Fibroblast of lung (primary cell): ENCODE measurements around the gene JOSD2. TPM values are rescaled to one million over a fixed set of nuclear protein-coding genes. Genes with fewer than 3 reads are reported as not detected.

Experiments used
- DNase-seq, 2 donors: peaks; one replicate each; pipeline versions ENCODE4 v3.0.0 to v3.0.0-alpha.2; 2010; ENCODE audit warnings: low read depth in 2 of 2
- H2AFZ ChIP-seq: 2 replicates; pipeline ENCODE4 v1.5.1; 2012; ENCODE audit warnings: low read length, control low read depth, inconsistent platforms
- H3K27ac ChIP-seq: 2 replicates; pipeline ENCODE4 v1.5.1; 2011; ENCODE audit warnings: low read length, control low read depth; ENCODE audit not compliant: insufficient read depth
- H3K27me3 ChIP-seq: 2 replicates; pipeline ENCODE4 v1.5.1; 2011; ENCODE audit warnings: mild to moderate bottlenecking, low read length; ENCODE audit not compliant: control insufficient read depth, insufficient read depth
- H3K36me3 ChIP-seq: 2 replicates; pipeline ENCODE4 v1.5.1; 2011; ENCODE audit warnings: low read length; ENCODE audit not compliant: control insufficient read depth, insufficient read depth
- H3K4me1 ChIP-seq: 2 replicates; pipeline ENCODE4 v1.5.1; 2011; ENCODE audit warnings: low read length; ENCODE audit not compliant: control insufficient read depth, insufficient read depth; ENCODE audit errors: extremely low read depth
- H3K4me2 ChIP-seq: 2 replicates; pipeline ENCODE4 v1.5.1; 2011; ENCODE audit warnings: low read length, control low read depth; ENCODE audit not compliant: insufficient read depth; ENCODE audit errors: extremely low read depth
- H3K4me3 ChIP-seq, 4 experiments: fragments of 200-600 bp in 1 of 4; sonication (generic) in 1 of 4; replicated peaks in 1 of 4; 2 replicates each; pipeline ENCODE4 v1.5.1; 2011 to 2016; ENCODE audit warnings: low read length in 4 of 4, low read depth in 3 of 4, mild to moderate bottlenecking in 3 of 4, control low read depth in 2 of 4, inconsistent platforms in 1 of 4, mixed read lengths in 1 of 4; ENCODE audit not compliant: insufficient read depth in 1 of 4; ENCODE audit errors: control extremely low read depth in 1 of 4
- H3K79me2 ChIP-seq: 2 replicates; pipeline ENCODE4 v1.5.1; 2012; ENCODE audit warnings: mild to moderate bottlenecking, low read length, inconsistent platforms; ENCODE audit not compliant: control insufficient read depth, insufficient read depth
- H3K9ac ChIP-seq: 2 replicates; pipeline ENCODE4 v1.5.1; 2011; ENCODE audit warnings: mild to moderate bottlenecking, low read length, control low read depth; ENCODE audit not compliant: insufficient read depth
- H3K9me3 ChIP-seq: 2 replicates; pipeline ENCODE4 v1.5.1; 2012; ENCODE audit warnings: low read depth, low read length; ENCODE audit not compliant: control insufficient read depth, insufficient read depth
- H4K20me1 ChIP-seq: 2 replicates; pipeline ENCODE4 v1.5.1; 2011; ENCODE audit warnings: low read length; ENCODE audit not compliant: control insufficient read depth, insufficient read depth; ENCODE audit errors: extremely low read depth
- CTCF ChIP-seq, 2 donors: IDR thresholded peaks in 1 of 2; conservative IDR thresholded peaks in 1 of 2; 1 replicate in 1 of 2; 2 replicates in 1 of 2; pipeline ENCODE4 v1.5.1; 2011 to 2012; ENCODE audit warnings: low read length in 2 of 2, control low read depth in 1 of 2, inconsistent platforms in 1 of 2, low read depth in 1 of 2, mild to moderate bottlenecking in 1 of 2
- EZH2 ChIP-seq: IDR thresholded peaks from 2 replicates; pipeline ENCODE4 v1.5.1; 2012; ENCODE audit warnings: low read length, control low read depth, mild to moderate bottlenecking; ENCODE audit errors: missing control alignments
- polyA plus RNA-seq, 2 donors: library from polyadenylated mRNA; depleted of rRNA in 1 of 2; stranded (reverse) in 1 of 2; unstranded in 1 of 2; fragments of >200 nt; gene quantifications; 2 replicates each; pipeline ENCODE4 v1.2.1, GENCODE V29; 2011 to 2012; ENCODE audit warnings: missing spikeins in 1 of 2
- total RNA-seq: library from RNA; depleted of rRNA; stranded (reverse); fragments of >200 nt; gene quantifications from 2 replicates; pipeline ENCODE4 v1.2.1, GENCODE V29; 2014

JOSD2 gene
- total and polyA plus RNA-seq, 2 donors (not counting 1 experiment from before 2014, with no cell fraction given): 17.3 to 48.6 TPM

GRCh38 chr19:50558039-50558438 lies 47.0 kb upstream of the JOSD2 start:
- H3K36me3 ChIP-seq: no peaks in the 10 kb centered on the region
- H3K27me3 ChIP-seq: no peaks in the 10 kb centered on the region
- no peaks in the 10 kb centered on the region for H3K4me1 ChIP-seq
- TF ChIP-seq CTCF (conservative IDR thresholded peaks at IDR 0.05 in 1 of 2, IDR thresholded peaks at IDR 0.05 in 1 of 2; ENCODE audit: low read depth in 1 of 2, low read length in 2 of 2) (no peak), EZH2 (no peak)
- H3K79me2 ChIP-seq: no peaks in the 10 kb centered on the region
- H3K27ac ChIP-seq: no peak overlapping the region
- H2AFZ ChIP-seq: no peak overlapping the region
- no peak overlapping the region for H3K4me2 ChIP-seq
- no peak overlapping the region for H3K9ac ChIP-seq
- no peak overlapping the region for H3K4me3 ChIP-seq
- no peaks in the 10 kb centered on the region for H3K9me3 ChIP-seq
- no peaks in the 10 kb centered on the region for H4K20me1 ChIP-seq
- DNase-seq: no peak

GRCh38 chr19:50557009-50557613 lies 46.1 kb upstream of the JOSD2 start:
- Histone ChIP-seq H3K27ac (no peak overlapping the region), H4K20me1 (no peaks in the 10 kb centered on the region), H3K4me3 (no peak overlapping the region), H3K27me3 (no peaks in the 10 kb centered on the region), H3K9me3 (no peaks in the 10 kb centered on the region), H3K4me2 (no peak overlapping the region), H3K9ac (no peak overlapping the region), H3K36me3 (no peaks in the 10 kb centered on the region), H2AFZ (no peak overlapping the region), H3K79me2 (no peaks in the 10 kb centered on the region), H3K4me1 (no peaks in the 10 kb centered on the region)
- DNase-seq: no peak
- TF ChIP-seq CTCF (conservative IDR thresholded peaks at IDR 0.05 in 1 of 2, IDR thresholded peaks at IDR 0.05 in 1 of 2; ENCODE audit: low read depth in 1 of 2, low read length in 2 of 2) (no peak), EZH2 (no peak)

DNA sequence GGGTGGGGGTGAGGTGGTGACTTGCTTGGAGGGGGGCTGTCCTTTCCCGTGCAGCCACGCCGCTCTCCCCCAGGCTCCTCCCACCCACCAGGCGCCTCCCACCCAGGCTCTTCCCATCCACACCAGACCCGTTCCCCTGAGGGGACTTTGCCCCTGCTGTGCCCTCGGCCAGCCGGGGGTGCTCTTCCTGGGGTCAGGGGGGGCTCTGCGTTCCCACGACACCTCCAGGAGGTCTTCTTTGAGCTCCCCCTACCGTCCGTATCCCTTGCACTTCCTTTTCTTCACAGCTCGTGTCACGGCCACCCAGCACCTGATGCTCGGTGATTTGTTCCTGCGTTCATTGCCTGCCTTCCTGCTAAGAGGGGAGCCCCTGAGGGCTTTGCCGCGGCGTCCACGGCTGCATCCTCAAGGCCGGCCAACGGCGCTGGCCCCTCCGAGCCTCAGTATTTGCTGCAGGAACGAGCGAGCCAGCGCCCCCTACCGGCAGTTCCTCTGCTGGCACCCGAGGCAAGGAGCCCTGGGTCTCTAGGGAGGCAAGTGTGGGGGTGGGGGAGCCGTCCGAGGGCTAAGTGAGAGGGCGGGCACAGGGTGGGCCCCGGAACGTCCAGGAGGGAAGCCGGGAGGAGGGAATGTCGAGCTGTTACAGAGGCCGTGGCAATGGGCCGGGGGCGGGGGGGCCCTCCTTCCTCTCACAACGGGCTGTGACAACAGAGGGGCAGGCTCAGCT lies 45.5 kb upstream of the JOSD2 start:
- H3K9me3 ChIP-seq: no peaks in the 10 kb centered on the region
- peak overlapping the region; percentile 80 for H2AFZ ChIP-seq
- H3K36me3 ChIP-seq: no peaks in the 10 kb centered on the region
- H3K27ac ChIP-seq: no peak overlapping the region
- no peaks in the 10 kb centered on the region for H3K27me3 ChIP-seq
- H3K4me3 ChIP-seq: peak overlapping the region; percentile 30 to 54 (median 36)
- H3K79me2 ChIP-seq: no peaks in the 10 kb centered on the region
- H3K4me1 ChIP-seq: no peaks in the 10 kb centered on the region
- no peaks in the 10 kb centered on the region for H4K20me1 ChIP-seq
- H3K9ac ChIP-seq: no peak overlapping the region
- TF ChIP-seq CTCF (conservative IDR thresholded peaks at IDR 0.05 in 1 of 2, IDR thresholded peaks at IDR 0.05 in 1 of 2; ENCODE audit: low read depth in 1 of 2, low read length in 2 of 2): peak; percentile 68 to 75
- TF ChIP-seq EZH2: no peak
- peak overlapping the region; percentile 90 for H3K4me2 ChIP-seq
- DNase-seq: peak; percentile 25 to 58
